Astrocyte (in vitro differentiated cells and primary cell): ENCODE measurements around the gene PODNL1. TPM values are rescaled to one million over a fixed set of nuclear protein-coding genes. Genes with fewer than 3 reads are reported as not detected.

ENCODE experiments used
- DNase-seq: peaks from one replicate; pipeline ENCODE4 v3.0.0-alpha.2; 2010; ENCODE audit warnings: low read depth
- FAIRE-seq: peaks from 2 replicates; lab custom pipeline; 2011; peaks lifted over from hg19 to GRCh38; lab: Jason Lieb, UNC
- H2AFZ ChIP-seq: 2 replicates; pipeline ENCODE4 v1.6.0; 2012; ENCODE audit warnings: low read depth, low read length, inconsistent platforms
- H3K27ac ChIP-seq: 2 replicates; pipeline ENCODE4 v1.5.1; 2011; ENCODE audit warnings: low read depth, low read length, inconsistent platforms
- H3K27me3 ChIP-seq: 2 replicates; pipeline ENCODE4 v1.6.0; 2011; ENCODE audit warnings: low read length, inconsistent platforms; ENCODE audit not compliant: insufficient read depth
- H3K36me3 ChIP-seq: 2 replicates; pipeline ENCODE4 v1.5.1; 2011; ENCODE audit warnings: low read length, inconsistent platforms; ENCODE audit not compliant: insufficient read depth
- H3K4me1 ChIP-seq: 2 replicates; pipeline ENCODE4 v1.5.1; 2011; ENCODE audit warnings: low read length, inconsistent platforms; ENCODE audit not compliant: insufficient read depth
- H3K4me2 ChIP-seq: 2 replicates; pipeline ENCODE4 v1.6.0; 2012; ENCODE audit warnings: low read length, inconsistent platforms
- H3K4me3 ChIP-seq: 2 replicates; pipeline ENCODE4 v1.5.1; 2011; ENCODE audit warnings: low read depth, mild to moderate bottlenecking, low read length, inconsistent platforms; ENCODE audit not compliant: insufficient read depth
- H3K79me2 ChIP-seq: 2 replicates; pipeline ENCODE4 v1.6.0; 2012; ENCODE audit warnings: mild to moderate bottlenecking, low read length, inconsistent platforms; ENCODE audit not compliant: insufficient read depth
- H3K9ac ChIP-seq: 2 replicates; pipeline ENCODE4 v1.6.0; 2012; ENCODE audit warnings: mild to moderate bottlenecking, low read length, inconsistent platforms
- H3K9me3 ChIP-seq: 2 replicates; pipeline ENCODE4 v1.5.1; 2012; ENCODE audit warnings: low read depth, mild to moderate bottlenecking, low read length, inconsistent platforms; ENCODE audit not compliant: insufficient read depth
- H4K20me1 ChIP-seq: 2 replicates; pipeline ENCODE4 v1.6.0; 2012; ENCODE audit warnings: low read length, inconsistent platforms; ENCODE audit not compliant: insufficient read depth
- H3K27ac Mint-ChIP-seq: one replicate; pipeline ENCODE4 v1.8.0; 2021; ENCODE audit warnings: mild to moderate bottlenecking, mixed read lengths; ENCODE audit not compliant: unreplicated experiment
- H3K27me3 Mint-ChIP-seq: one replicate; pipeline ENCODE4 v1.8.0; 2021; ENCODE audit warnings: low read depth, mixed read lengths; ENCODE audit not compliant: unreplicated experiment
- H3K36me3 Mint-ChIP-seq: one replicate; pipeline ENCODE4 v1.8.0; 2021; ENCODE audit warnings: low read depth, mixed read lengths; ENCODE audit not compliant: unreplicated experiment
- H3K4me1 Mint-ChIP-seq: one replicate; pipeline ENCODE4 v1.8.0; 2021; ENCODE audit warnings: low read depth, mixed read lengths; ENCODE audit not compliant: unreplicated experiment
- H3K4me3 Mint-ChIP-seq: one replicate; pipeline ENCODE4 v1.8.0; 2021; ENCODE audit warnings: mild to moderate bottlenecking, moderate library complexity, mixed read lengths; ENCODE audit not compliant: unreplicated experiment
- H3K9me3 Mint-ChIP-seq: one replicate; pipeline ENCODE4 v1.8.0; 2021; ENCODE audit warnings: mild to moderate bottlenecking, mixed read lengths; ENCODE audit not compliant: unreplicated experiment
- CTCF ChIP-seq: IDR thresholded peaks from 2 replicates; pipeline ENCODE4 v1.5.1; 2011; ENCODE audit warnings: low read depth, mild to moderate bottlenecking, inconsistent platforms, low read length, moderate library complexity; ENCODE audit not compliant: insufficient read depth
- EZH2 ChIP-seq: IDR thresholded peaks from 2 replicates; pipeline ENCODE4 v1.6.1; 2012; ENCODE audit warnings: mild to moderate bottlenecking, low read length, inconsistent platforms; ENCODE audit not compliant: insufficient read depth
- total RNA-seq: library from RNA; stranded (reverse); gene quantifications from 2 replicates; pipeline ENCODE4 v1.2.1, GENCODE V29; 2021

The PODNL1 gene
- total RNA-seq, 1 donor from 2014 or later: 3.3 TPM

- Mint-ChIP-seq H3K27ac (no peak overlapping the region), H3K36me3 (peaks cover 14% of the 10 kb centered on the region), H3K9me3 (no peaks in the 10 kb centered on the region), H3K4me1 (peaks cover 3% of the 10 kb centered on the region), H3K4me3 (peak overlapping the region; percentile 89), H3K27me3 (no peaks in the 10 kb centered on the region)
- no peak overlapping the region for H3K9ac ChIP-seq
- FAIRE-seq: no peak
- H3K4me1 ChIP-seq: peaks cover 7% of the 10 kb centered on the region
- TF ChIP-seq CTCF (no peak), EZH2 (no peak)
- H4K20me1 ChIP-seq: peaks cover 26% of the 10 kb centered on the region
- no peak for DNase-seq
- no peak overlapping the region for H2AFZ ChIP-seq
- H3K27me3 ChIP-seq: no peaks in the 10 kb centered on the region
- H3K79me2 ChIP-seq: peaks cover 19% of the 10 kb centered on the region
- H3K4me3 ChIP-seq: no peak overlapping the region
- H3K9me3 ChIP-seq: no peaks in the 10 kb centered on the region
- no peak overlapping the region for H3K27ac ChIP-seq
- H3K36me3 ChIP-seq: peaks cover 6% of the 10 kb centered on the region
- no peak overlapping the region for H3K4me2 ChIP-seq
These were observed 16.0 kb upstream of the PODNL1 start for GRCh38 chr19:13954185-13954584.

GRCh38 chr19:13952931-13953531, 14.8 kb upstream of the PODNL1 start:
- no peak for TF ChIP-seq CTCF
- no peak for TF ChIP-seq EZH2
- H3K4me3 Mint-ChIP-seq: peak overlapping the region; percentile 89
- FAIRE-seq: no peak
- no peaks in the 10 kb centered on the region for H3K27me3 Mint-ChIP-seq
- H4K20me1 ChIP-seq: peaks cover 20% of the 10 kb centered on the region
- peaks cover 7% of the 10 kb centered on the region for H3K4me1 ChIP-seq
- H3K27ac Mint-ChIP-seq: peak overlapping the region; percentile 47
- peak overlapping the region; percentile 96 for H3K4me2 ChIP-seq
- no peak for DNase-seq
- peak overlapping the region; percentile 83 for H3K9ac ChIP-seq
- no peaks in the 10 kb centered on the region for H3K9me3 Mint-ChIP-seq
- H2AFZ ChIP-seq: no peak overlapping the region
- peak overlapping the region; percentile 69 for H3K4me3 ChIP-seq
- H3K27ac ChIP-seq: no peak overlapping the region
- no peaks in the 10 kb centered on the region for H3K9me3 ChIP-seq
- peaks cover 19% of the 10 kb centered on the region for H3K79me2 ChIP-seq
- H3K4me1 Mint-ChIP-seq: peaks cover 3% of the 10 kb centered on the region
- no peaks in the 10 kb centered on the region for H3K27me3 ChIP-seq
- H3K36me3 ChIP-seq: peaks cover 6% of the 10 kb centered on the region
- H3K36me3 Mint-ChIP-seq: peaks cover 7% of the 10 kb centered on the region
